Camera-type eye (tissue), 1 donor: ENCODE data around the gene SLC5A8. TPM values are rescaled to one million over a fixed set of nuclear protein-coding genes. Genes with fewer than 3 reads are reported as not detected.

Source experiments
- total RNA-seq: library from RNA; depleted of rRNA; stranded (reverse); fragments of >200 nt; gene quantifications from one replicate; pipeline ENCODE4 v1.2.3, GENCODE V29; 2014

The SLC5A8 gene, protein sequence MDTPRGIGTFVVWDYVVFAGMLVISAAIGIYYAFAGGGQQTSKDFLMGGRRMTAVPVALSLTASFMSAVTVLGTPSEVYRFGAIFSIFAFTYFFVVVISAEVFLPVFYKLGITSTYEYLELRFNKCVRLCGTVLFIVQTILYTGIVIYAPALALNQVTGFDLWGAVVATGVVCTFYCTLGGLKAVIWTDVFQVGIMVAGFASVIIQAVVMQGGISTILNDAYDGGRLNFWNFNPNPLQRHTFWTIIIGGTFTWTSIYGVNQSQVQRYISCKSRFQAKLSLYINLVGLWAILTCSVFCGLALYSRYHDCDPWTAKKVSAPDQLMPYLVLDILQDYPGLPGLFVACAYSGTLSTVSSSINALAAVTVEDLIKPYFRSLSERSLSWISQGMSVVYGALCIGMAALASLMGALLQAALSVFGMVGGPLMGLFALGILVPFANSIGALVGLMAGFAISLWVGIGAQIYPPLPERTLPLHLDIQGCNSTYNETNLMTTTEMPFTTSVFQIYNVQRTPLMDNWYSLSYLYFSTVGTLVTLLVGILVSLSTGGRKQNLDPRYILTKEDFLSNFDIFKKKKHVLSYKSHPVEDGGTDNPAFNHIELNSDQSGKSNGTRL
- 1.9 TPM for total RNA-seq

DNA sequence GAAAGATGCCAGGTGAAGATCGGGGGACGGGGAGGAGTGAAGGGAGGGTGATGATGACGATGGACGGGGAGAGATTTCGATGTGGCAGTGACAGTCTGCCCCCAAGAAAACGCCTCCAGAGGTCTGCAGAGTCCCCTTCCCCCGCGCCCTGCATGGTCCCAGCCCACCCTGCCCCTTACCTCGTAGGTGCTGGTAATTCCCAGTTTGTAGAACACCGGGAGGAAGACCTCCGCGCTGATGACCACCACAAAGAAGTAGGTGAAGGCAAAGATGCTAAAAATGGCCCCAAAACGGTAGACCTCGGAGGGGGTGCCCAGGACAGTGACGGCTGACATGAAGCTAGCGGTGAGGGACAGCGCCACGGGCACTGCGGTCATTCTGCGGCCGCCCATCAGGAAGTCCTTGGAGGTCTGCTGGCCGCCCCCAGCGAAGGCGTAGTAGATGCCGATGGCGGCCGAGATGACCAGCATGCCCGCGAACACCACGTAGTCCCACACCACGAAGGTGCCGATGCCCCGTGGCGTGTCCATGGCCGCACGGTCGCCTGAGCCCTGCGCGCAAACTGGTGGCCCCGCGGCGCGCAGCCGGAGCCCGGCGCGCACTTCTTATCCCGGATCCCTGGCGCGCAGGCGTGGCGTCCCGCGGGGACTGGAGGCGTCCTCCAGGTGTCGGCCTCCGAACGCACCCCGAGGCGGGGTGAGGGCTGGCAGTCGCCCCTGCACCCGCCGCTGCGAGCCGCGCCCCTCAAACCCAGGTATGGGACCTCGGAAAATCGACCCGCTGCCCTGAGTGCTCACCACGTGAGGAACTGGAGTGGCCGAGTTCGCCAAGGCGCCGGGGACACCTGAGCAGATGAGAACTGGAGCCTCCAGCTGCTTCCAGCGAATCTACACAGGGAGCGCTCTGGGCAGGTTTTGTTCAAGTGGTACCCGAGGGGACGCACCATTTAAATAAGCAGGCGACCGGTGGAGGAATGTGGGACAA is at the start of gene SLC5A8:
SLC5A8 (minus strand) TSS at position 920 of the 984 bp plus-strand sequence; CDS start at position 530, 390 bp downstream.

Other genes with a start within 250 kb of the SLC5A8 start
- gene UTP20, start 69.9 kb upstream of the SLC5A8 start, total RNA-seq: 24.3 TPM
- 113 TPM for gene ARL1, start 197.5 kb upstream of the SLC5A8 start, total RNA-seq